ENCODE results near the gene KAZN. TPM values are rescaled to one million over a fixed set of nuclear protein-coding genes. Genes with fewer than 3 reads are reported as not detected.

KAZN gene
- total and polyA plus RNA-seq, 8 donors = 1.2 to 50.7 (median 6.8) TPM

DNA sequence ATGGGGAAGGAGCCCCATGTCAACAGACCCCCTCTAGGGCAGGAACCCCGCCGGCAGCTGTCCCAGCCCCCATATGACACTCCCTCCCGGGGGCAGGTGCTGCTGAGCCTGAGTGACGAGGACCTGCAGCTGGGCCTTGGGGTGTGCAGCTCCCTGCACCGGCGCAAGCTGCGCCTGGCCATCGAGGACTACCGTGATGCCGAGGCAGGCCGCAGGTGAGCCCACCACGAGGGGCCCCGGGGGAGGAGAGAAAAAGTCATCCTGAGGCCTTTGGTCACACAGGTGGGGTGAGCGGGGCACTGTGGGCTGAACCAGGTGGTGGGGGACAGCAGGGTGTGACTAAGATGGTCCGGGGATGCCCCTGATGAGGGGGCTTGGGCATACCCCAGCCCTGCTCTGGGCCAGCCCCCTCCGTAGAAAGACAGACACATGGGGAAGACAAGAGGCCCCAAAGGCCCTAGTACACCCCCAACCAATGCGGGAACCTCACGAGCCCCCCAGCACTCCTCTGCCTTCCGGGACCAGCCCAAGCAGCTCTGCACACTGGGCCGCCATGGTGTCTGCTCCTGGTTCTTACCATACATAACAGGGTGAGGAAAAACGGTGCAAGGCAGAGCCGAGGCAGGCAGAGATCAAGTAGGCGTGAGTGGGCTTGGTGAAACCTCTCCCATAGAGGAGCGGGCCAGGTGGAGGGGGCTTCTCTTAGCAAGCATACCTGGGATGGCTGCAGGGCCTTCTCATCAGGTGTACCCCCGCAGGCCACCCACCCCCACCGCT lies 496.4 kb downstream of the KAZN start:
- Histone ChIP-seq H3K36me3 (no peaks in the 10 kb centered on the region), H3K9me3 (no peaks in the 10 kb centered on the region), H3K27me3 (peaks cover 0 to 15% (median under 1%) of the 10 kb centered on the region in 3 donors), H3K4me1 (peaks cover 3 to 11% (median 10%) of the 10 kb centered on the region in 4 donors), H3K27ac (no peak overlapping the region), H3K4me3 (no peak overlapping the region)
- no peak for DNase-seq
- intact Hi-C loops (cut with DNase I; ENCODE audit: low total_unique reads) = no loop called here
- TF ChIP-seq EP300 (IDR thresholded peaks at IDR 0.05) (no peak), POLR2A (IDR thresholded peaks at IDR 0.05) (no peak), POLR2AphosphoS5 (IDR thresholded peaks at IDR 0.05) (no peak)
- TF ChIP-seq, protein P1, sequence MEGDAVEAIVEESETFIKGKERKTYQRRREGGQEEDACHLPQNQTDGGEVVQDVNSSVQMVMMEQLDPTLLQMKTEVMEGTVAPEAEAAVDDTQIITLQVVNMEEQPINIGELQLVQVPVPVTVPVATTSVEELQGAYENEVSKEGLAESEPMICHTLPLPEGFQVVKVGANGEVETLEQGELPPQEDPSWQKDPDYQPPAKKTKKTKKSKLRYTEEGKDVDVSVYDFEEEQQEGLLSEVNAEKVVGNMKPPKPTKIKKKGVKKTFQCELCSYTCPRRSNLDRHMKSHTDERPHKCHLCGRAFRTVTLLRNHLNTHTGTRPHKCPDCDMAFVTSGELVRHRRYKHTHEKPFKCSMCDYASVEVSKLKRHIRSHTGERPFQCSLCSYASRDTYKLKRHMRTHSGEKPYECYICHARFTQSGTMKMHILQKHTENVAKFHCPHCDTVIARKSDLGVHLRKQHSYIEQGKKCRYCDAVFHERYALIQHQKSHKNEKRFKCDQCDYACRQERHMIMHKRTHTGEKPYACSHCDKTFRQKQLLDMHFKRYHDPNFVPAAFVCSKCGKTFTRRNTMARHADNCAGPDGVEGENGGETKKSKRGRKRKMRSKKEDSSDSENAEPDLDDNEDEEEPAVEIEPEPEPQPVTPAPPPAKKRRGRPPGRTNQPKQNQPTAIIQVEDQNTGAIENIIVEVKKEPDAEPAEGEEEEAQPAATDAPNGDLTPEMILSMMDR (IDR thresholded peaks at IDR 0.05) = no peak
- 91 to 97% (median 95%) methylated on average over 21 to 26 of the region's 26 CpGs for WGBS, 5 donors

DNA sequence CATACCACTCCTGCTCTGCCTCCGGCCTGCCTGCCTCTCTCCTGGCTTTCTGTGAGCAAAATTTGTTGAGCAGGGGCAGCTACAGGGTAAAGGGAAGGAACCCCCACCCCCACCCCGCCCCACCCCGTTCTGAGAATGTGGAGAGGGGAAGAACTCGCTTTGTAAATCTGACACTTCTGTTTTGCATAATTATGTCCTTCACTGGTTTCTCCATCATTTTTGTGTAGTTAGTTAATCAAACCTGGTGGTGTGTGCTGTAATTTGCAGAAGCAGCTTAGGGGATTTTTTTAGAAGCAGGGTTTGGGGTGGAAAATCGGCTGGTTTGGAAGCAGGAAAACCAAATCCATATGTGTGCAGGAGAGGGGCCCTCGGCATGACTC lies 497.0 kb downstream of the KAZN start:
- DNase-seq = no peak
- TF ChIP-seq EP300 (IDR thresholded peaks at IDR 0.05) = no peak
- TF ChIP-seq, protein P1 (IDR thresholded peaks at IDR 0.05) = no peak
- no peak for TF ChIP-seq POLR2A (IDR thresholded peaks at IDR 0.05)
- TF ChIP-seq POLR2AphosphoS5 (IDR thresholded peaks at IDR 0.05) = no peak
- 75 to 87% (median 79%) methylated on average over 5 to 6 of the region's 6 CpGs for WGBS, 5 donors
- peaks cover 0 to 21% (median 4%) of the 10 kb centered on the region in 3 donors for H3K27me3 ChIP-seq
- no peak overlapping the region for H3K4me3 ChIP-seq
- H3K27ac ChIP-seq = no peak overlapping the region
- peaks cover 0 to 9% (median 4%) of the 10 kb centered on the region in 4 donors for H3K4me1 ChIP-seq
- no peaks in the 10 kb centered on the region for H3K9me3 ChIP-seq
- intact Hi-C loops (cut with DNase I; ENCODE audit: low total_unique reads) = no loop called here
- no peaks in the 10 kb centered on the region for H3K36me3 ChIP-seq

DNA sequence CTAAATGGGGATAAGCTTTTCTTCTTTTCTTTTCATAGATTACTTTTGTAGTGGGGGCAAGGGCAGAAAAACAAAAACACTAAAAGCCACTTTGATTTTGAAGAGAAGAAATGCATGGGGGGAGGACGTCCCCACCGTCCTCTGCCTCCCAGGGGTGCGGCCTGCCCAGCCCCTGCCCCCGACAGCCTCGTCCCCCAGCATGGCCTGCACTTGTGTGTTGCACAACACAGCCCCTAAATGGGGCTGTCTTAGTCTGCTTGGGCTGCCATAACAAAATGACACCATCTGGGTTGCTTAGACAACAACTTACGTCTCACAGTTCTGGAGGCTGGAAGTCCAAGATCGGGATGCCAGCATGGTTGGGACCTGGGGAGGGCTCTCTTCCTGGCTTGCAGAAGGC lies 497.8 kb downstream of the KAZN start:
- H3K4me3 ChIP-seq = no peak overlapping the region
- TF ChIP-seq POLR2AphosphoS5 (IDR thresholded peaks at IDR 0.05) = no peak
- no peak for TF ChIP-seq POLR2A (IDR thresholded peaks at IDR 0.05)
- TF ChIP-seq, protein P1 (IDR thresholded peaks at IDR 0.05) = no peak
- no peak for TF ChIP-seq EP300 (IDR thresholded peaks at IDR 0.05)
- intact Hi-C loops (cut with DNase I; ENCODE audit: low total_unique reads) = no loop called here
- no peaks in the 10 kb centered on the region for H3K9me3 ChIP-seq
- peaks cover 0 to 9% (median 0%) of the 10 kb centered on the region in 4 donors for H3K4me1 ChIP-seq
- WGBS, 5 donors = 88 to 94% (median 92%) methylated on average over 6 to 7 of the region's 7 CpGs
- peaks cover 0 to 29% (median 8%) of the 10 kb centered on the region in 3 donors for H3K27me3 ChIP-seq
- no peak overlapping the region for H3K27ac ChIP-seq
- no peaks in the 10 kb centered on the region for H3K36me3 ChIP-seq
- DNase-seq = no peak

DNA sequence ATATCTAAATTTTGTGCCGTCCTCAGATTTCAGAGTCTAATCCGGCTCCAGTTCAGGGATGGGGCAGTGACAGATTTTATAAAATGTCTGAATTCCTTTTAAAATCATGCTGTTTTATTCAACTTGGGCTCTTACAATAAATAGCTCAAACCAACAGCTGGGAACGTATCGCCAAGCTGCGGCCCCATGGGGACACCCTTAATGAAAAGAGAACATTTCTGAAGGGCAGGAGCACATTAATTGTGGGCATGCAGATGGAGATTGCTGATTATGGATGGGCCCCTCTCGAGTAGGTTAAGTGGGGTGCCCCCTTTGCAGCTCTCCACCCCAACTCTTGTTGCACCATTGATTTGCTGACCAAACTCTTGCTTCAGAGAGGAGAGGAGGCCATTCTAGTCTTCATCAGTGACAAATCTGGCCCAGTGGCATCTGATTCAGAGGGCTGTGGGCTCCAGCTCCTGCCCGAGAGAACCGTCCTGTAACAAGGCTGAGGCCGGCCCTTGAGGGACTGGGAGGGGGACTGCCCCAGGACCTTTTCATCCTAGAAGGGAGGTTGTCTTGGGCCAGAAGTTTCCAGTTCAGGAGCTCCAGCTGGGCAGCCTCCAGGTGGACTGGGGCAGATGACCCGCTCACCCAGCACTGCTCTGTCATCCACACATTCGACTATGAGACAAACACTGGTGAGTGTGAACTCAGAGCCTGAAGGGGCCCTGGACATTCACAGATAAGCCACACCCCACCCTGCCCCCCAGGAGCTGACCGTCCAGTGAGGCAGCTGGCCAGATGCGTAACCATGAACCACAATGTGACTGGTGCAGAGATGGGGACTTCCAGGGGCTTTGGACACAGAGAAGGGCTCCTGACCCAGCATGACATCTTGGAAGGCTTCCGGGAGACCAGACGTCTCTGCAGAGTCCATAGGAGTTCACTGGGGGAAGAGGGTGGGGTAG lies 500.0 kb downstream of the KAZN start:
- 77 to 90% (median 81%) methylated on average over 13 to 15 of the region's 15 CpGs for WGBS, 5 donors
- Histone ChIP-seq H3K4me1 (peaks cover 0 to 9% (median 0%) of the 10 kb centered on the region in 4 donors), H3K4me3 (no peak overlapping the region), H3K9me3 (no peaks in the 10 kb centered on the region), H3K27me3 (peaks cover 0 to 49% (median 8%) of the 10 kb centered on the region in 3 donors), H3K27ac (no peak overlapping the region), H3K36me3 (no peaks in the 10 kb centered on the region)
- intact Hi-C loops (cut with DNase I; ENCODE audit: low total_unique reads) = no loop called here
- DNase-seq = no peak
- TF ChIP-seq POLR2AphosphoS5 (IDR thresholded peaks at IDR 0.05) = no peak
